H1 (cell line): Measurements from ENCODE around the gene TMUB2. TPM values are rescaled to one million over a fixed set of nuclear protein-coding genes. Genes with fewer than 3 reads are reported as not detected.

ENCODE experiments used
- BACH1 ChIP-seq: IDR thresholded peaks from 2 replicates; pipeline ENCODE4 v1.6.1; 2012; ENCODE audit warnings: low read length, improper control_type of control experiment
- GTF2F1 ChIP-seq: IDR thresholded peaks from 2 replicates; pipeline ENCODE4 v1.6.1; 2012; ENCODE audit warnings: low read depth, low read length, improper control_type of control experiment, borderline replicate concordance
- MAX ChIP-seq: IDR thresholded peaks from 2 replicates; pipeline ENCODE4 v1.6.1; 2012; ENCODE audit warnings: inconsistent platforms
- NANOG ChIP-seq: IDR thresholded peaks from 2 replicates; pipeline ENCODE4 v1.6.1; 2011; ENCODE audit warnings: low read length, low read depth, mild to moderate bottlenecking, inconsistent platforms; ENCODE audit not compliant: insufficient read depth, poor library complexity, severe bottlenecking
- POU5F1 ChIP-seq: IDR thresholded peaks from 2 replicates; pipeline ENCODE4 v1.6.1; 2011; ENCODE audit warnings: low read depth, mild to moderate bottlenecking, low read length, moderate library complexity
- RBBP5 ChIP-seq: IDR thresholded peaks from 2 replicates; pipeline ENCODE4 v1.7.1; 2012; ENCODE audit warnings: low read depth, mild to moderate bottlenecking, inconsistent platforms, low read length, moderate library complexity, borderline replicate concordance
- ZNF274 ChIP-seq: IDR thresholded peaks from 2 replicates; pipeline ENCODE4 v1.7.0; 2012; ENCODE audit warnings: low read length, borderline replicate concordance; ENCODE audit errors: extremely low read depth
- polyA plus RNA-seq, 7 experiments: library from polyadenylated mRNA; depleted of rRNA in 3 of 7; stranded (reverse) in 5 of 7; unstranded in 2 of 7; fragments of >200 nt in 5 of 7; fragments of 200-250 nt in 2 of 7; gene quantifications; 1 replicate in 5 of 7; 2 replicates in 1 of 7; 4 replicates in 1 of 7; pipeline versions ENCODE4 v1.2.1 to v1.2.3, GENCODE V29; 2011 to 2013; ENCODE audit warnings: missing spikeins in 2 of 7, mixed read lengths in 2 of 7
- total RNA-seq: library from RNA; stranded (reverse); fragmentation: NEBNext Ultra II Directional; extraction: Animal tissue kit (Norgen Biotek cat#: 25700); gene quantifications from 2 replicates; pipeline ENCODE4 v1.2.1, GENCODE V29; 2021
- TF ChIP-seq, protein P1 (sequence below): IDR thresholded peaks from 2 replicates; pipeline ENCODE4 v1.6.1; 2012; ENCODE audit warnings: inconsistent platforms

Gene TMUB2
- total and polyA plus RNA-seq, 2 of the 8 experiments (the other 6 are each of a cell fraction or from before 2014, with no cell fraction given) = 18.5 to 30.5 TPM

DNA sequence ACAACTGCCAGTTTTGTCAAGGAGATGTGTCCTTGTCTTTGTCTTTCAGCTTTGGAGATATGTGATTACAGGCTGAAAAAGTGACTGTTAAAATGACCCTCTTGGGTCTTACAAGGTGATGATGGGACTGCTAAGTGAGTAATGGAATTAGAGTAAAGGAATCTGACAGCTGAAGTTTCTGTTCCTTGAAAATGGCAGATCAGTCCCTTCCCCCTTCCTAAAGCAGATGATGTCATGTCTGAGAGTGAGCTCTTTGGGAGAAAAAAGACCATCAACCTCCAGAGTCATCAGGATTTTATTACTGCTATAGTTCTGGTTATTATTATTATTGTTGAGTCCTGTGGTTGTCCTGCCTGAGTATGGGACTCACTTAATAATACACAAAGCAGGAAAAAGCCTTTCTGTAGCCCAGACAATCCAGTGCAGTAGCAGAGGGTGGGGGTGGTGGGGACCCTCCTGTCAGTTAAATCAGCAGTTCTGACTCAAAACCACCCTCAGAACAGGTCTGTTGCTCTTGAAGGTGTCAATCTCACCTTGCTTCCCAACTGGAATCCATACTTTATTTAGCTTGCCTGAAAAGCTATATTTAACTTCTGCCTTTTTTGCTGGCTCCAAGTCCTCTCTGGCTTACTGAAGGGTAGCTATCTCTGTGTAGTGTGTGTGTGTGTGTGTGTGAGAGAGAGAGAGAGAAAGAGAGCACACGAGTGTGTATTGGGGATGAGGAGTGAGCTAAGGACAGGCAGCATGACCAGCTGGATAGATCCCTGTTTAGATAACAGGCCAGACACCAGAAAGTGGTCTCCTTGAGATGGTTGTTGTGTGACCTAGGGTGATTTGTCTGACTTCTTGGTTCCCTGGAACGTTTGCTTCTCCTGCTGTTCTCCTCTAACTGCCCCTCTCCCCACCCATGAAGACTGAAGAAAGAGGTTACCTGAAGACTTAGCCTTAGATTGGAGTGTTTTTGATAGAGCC, 40.1 kb upstream of the TMUB2 start (continued):
- TF ChIP-seq NANOG (no peak), MAX (no peak), BACH1 (no peak), RBBP5 (no peak), GTF2F1 (no peak), POU5F1 (no peak), ZNF274 (no peak)
- TF ChIP-seq, protein P1, sequence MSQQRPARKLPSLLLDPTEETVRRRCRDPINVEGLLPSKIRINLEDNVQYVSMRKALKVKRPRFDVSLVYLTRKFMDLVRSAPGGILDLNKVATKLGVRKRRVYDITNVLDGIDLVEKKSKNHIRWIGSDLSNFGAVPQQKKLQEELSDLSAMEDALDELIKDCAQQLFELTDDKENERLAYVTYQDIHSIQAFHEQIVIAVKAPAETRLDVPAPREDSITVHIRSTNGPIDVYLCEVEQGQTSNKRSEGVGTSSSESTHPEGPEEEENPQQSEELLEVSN = no peak
